HepG2 (cell line): ENCODE results near the gene SLC12A3. TPM values are rescaled to one million over a fixed set of nuclear protein-coding genes. Genes with fewer than 3 reads are reported as not detected.

Experiments used
- ELF3 ChIP-seq: IDR thresholded peaks from 2 replicates; pipeline ENCODE4 v1.6.1; 2016; ENCODE audit warnings: missing genetic modification reagents, missing compliant biosample characterization
- IRX3 ChIP-seq: sonication (generic); formaldehyde crosslinking; IDR thresholded peaks from 2 replicates; pipeline ENCODE4 v1.8.1; 2023; ENCODE audit warnings: mild to moderate bottlenecking, low read depth, missing genetic modification reagents, borderline replicate concordance
- JUNB ChIP-seq: sonication (generic); formaldehyde crosslinking; IDR thresholded peaks from 2 replicates; pipeline ENCODE4 v1.8.0; 2022; ENCODE audit warnings: missing genetic modification reagents, mild to moderate bottlenecking, borderline replicate concordance
- KAT8 ChIP-seq: IDR thresholded peaks from 2 replicates; pipeline ENCODE4 v1.6.1; 2016; ENCODE audit warnings: missing genetic modification reagents, missing compliant biosample characterization
- MED1 ChIP-seq: sonication (generic); formaldehyde crosslinking; IDR thresholded peaks from 2 replicates; pipeline ENCODE4 v1.4.0; 2020; ENCODE audit warnings: missing genetic modification reagents
- NFE2L2 ChIP-seq: fragments of 150-350 bp; IDR thresholded peaks from 2 replicates; pipeline ENCODE4 v1.6.1; 2014; ENCODE audit warnings: low read length
- NFKB2 ChIP-seq: sonication (generic); formaldehyde crosslinking; IDR thresholded peaks from 2 replicates; pipeline ENCODE4 v1.4.0; 2020; ENCODE audit warnings: missing genetic modification reagents, borderline replicate concordance
- NR2F6 ChIP-seq, 2 experiments: IDR thresholded peaks; 2 replicates each; pipeline ENCODE4 v1.6.1; 2016; ENCODE audit warnings: antibody characterized with exemption in 1 of 2, mild to moderate bottlenecking in 1 of 2
- POLR2AphosphoS2 ChIP-seq: IDR thresholded peaks from 2 replicates; pipeline ENCODE4 v1.6.1; 2011; ENCODE audit warnings: low read depth, low read length, improper control_type of control experiment
- RCOR2 ChIP-seq: IDR thresholded peaks from 2 replicates; pipeline ENCODE4 v1.6.1; 2016; ENCODE audit warnings: missing biosample characterization, missing genetic modification reagents
- RXRB ChIP-seq: IDR thresholded peaks from 2 replicates; pipeline ENCODE4 v1.6.1; 2016; ENCODE audit warnings: borderline replicate concordance, missing genetic modification reagents, missing compliant biosample characterization
- SMC3 ChIP-seq: IDR thresholded peaks from 2 replicates; pipeline ENCODE4 v1.6.1; 2011; ENCODE audit warnings: low read length, improper control_type of control experiment
- SRSF1 ChIP-seq: fragments of 200-400 bp; formaldehyde crosslinking; optimal IDR thresholded peaks from 2 replicates; pipeline ENCODE3; 2017; ENCODE audit warnings: mild to moderate bottlenecking, low read depth, low read length, moderate library complexity
- ZBTB20 ChIP-seq: sonication (generic); formaldehyde crosslinking; IDR thresholded peaks from 2 replicates; pipeline ENCODE4 v1.8.1; 2023; ENCODE audit warnings: missing genetic modification reagents, low read depth, mild to moderate bottlenecking, borderline replicate concordance
- ZFP37 ChIP-seq: sonication (generic); formaldehyde crosslinking; IDR thresholded peaks from 2 replicates; pipeline ENCODE4 v1.4.0; 2020; ENCODE audit warnings: missing genetic modification reagents, borderline replicate concordance
- ZNF33B ChIP-seq: sonication (generic); formaldehyde crosslinking; IDR thresholded peaks from 2 replicates; pipeline ENCODE4 v1.5.1; 2020; ENCODE audit warnings: mild to moderate bottlenecking, missing genetic modification reagents
- ZNF552 ChIP-seq: sonication (generic); formaldehyde crosslinking; IDR thresholded peaks from 2 replicates; pipeline ENCODE4 v1.9.0; 2022; ENCODE audit warnings: missing genetic modification reagents, mild to moderate bottlenecking, borderline replicate concordance
- ZNF619 ChIP-seq: sonication (generic); formaldehyde crosslinking; IDR thresholded peaks from 2 replicates; pipeline ENCODE4 v1.4.0; 2020; ENCODE audit warnings: mild to moderate bottlenecking, missing genetic modification reagents
- ZNF629 ChIP-seq: sonication (generic); formaldehyde crosslinking; conservative IDR thresholded peaks from 2 replicates; pipeline ENCODE4 v1.5.0; 2020; ENCODE audit warnings: missing genetic modification reagents
- ZNF670 ChIP-seq: sonication (generic); formaldehyde crosslinking; IDR thresholded peaks from 2 replicates; pipeline ENCODE4 v1.8.0; 2022; ENCODE audit warnings: mild to moderate bottlenecking, missing genetic modification reagents, borderline replicate concordance
- ZZZ3 ChIP-seq: sonication (generic); formaldehyde crosslinking; IDR thresholded peaks from 2 replicates; pipeline ENCODE4 v1.4.0; 2020; ENCODE audit warnings: missing genetic modification reagents, mild to moderate bottlenecking, borderline replicate concordance
- polyA plus RNA-seq, 8 experiments: library from polyadenylated mRNA; depleted of rRNA in 3 of 8; stranded (reverse) in 7 of 8; unstranded in 1 of 8; fragments of >200 nt; fragmentation: Illumina TruSeq in 4 of 8; extraction: Trizol in 4 of 8; gene quantifications; 2 replicates each; pipeline versions ENCODE4 v1.2.1 to v1.2.3, GENCODE V29; 2011 to 2016; ENCODE audit warnings: low read depth in 4 of 8, missing spikeins in 1 of 8, mixed read lengths in 1 of 8; ENCODE audit not compliant: insufficient read depth in 1 of 8
- total RNA-seq, 5 experiments: library from RNA; depleted of rRNA; stranded (reverse); fragments of >200 nt; fragmentation: Illumina TruSeq; extraction: Trizol; gene quantifications; 2 replicates each; pipeline ENCODE4 v1.2.3, GENCODE V29; 2016; ENCODE audit warnings: low read depth in 1 of 5
- TF ChIP-seq, protein P1 (sequence below): sonication (generic); formaldehyde crosslinking; conservative IDR thresholded peaks from 2 replicates; pipeline ENCODE4 v1.5.0; 2020; ENCODE audit warnings: missing genetic modification reagents
- TF ChIP-seq, protein P2 (sequence below): sonication (generic); formaldehyde crosslinking; IDR thresholded peaks from 2 replicates; pipeline ENCODE4 v1.4.0; 2020; ENCODE audit warnings: missing genetic modification reagents, low read depth, mild to moderate bottlenecking, borderline replicate concordance
- TF ChIP-seq, protein P3 (sequence below): sonication (generic); formaldehyde crosslinking; IDR thresholded peaks from 2 replicates; pipeline ENCODE4 v1.4.0; 2020; ENCODE audit warnings: missing genetic modification reagents
- TF ChIP-seq, protein P4 (sequence below): sonication (generic); formaldehyde crosslinking; IDR thresholded peaks from 2 replicates; pipeline ENCODE4 v1.5.0; 2020; ENCODE audit warnings: missing genetic modification reagents

SLC12A3 gene
- total and polyA plus RNA-seq, 2 of the 13 experiments (the other 11 are each of a cell fraction or from before 2014, with no cell fraction given): 6.2 TPM; not detected in 1

DNA sequence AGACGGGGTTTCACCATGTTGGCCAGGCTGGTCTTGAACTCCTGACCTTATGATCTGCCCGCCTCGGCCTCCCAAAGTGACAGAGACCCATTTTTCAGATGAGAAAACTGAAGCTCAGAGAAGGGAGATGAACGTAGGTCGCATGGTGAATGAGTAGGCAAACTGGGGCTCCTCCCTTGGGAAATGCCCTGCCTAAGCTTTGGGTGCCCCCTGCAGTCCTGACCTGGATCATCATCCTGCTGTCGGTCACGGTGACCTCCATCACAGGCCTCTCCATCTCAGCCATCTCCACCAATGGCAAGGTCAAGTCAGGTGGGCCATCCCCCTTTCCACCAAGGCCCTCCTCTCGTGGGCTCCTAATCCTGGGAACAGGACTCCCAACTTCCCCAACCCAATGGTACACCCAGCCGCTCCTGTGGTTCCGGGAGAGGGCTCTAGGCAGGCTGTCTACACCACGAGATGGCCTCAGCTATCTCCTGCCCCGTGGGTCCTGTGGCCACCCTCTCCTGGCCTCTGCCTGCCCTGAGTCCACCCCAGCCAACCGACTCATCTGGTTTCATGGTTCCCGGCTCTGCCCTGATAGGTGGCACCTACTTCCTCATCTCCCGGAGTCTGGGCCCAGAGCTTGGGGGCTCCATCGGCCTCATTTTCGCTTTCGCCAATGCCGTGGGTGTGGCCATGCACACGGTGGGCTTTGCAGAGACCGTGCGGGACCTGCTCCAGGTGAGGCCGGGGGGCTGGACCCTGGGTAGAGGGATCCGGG is 4.7 kb downstream of the SLC12A3 start (continued):
- TF ChIP-seq, protein P1, sequence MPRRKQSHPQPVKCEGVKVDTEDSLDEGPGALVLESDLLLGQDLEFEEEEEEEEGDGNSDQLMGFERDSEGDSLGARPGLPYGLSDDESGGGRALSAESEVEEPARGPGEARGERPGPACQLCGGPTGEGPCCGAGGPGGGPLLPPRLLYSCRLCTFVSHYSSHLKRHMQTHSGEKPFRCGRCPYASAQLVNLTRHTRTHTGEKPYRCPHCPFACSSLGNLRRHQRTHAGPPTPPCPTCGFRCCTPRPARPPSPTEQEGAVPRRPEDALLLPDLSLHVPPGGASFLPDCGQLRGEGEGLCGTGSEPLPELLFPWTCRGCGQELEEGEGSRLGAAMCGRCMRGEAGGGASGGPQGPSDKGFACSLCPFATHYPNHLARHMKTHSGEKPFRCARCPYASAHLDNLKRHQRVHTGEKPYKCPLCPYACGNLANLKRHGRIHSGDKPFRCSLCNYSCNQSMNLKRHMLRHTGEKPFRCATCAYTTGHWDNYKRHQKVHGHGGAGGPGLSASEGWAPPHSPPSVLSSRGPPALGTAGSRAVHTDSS (CRISPR knock-in tag): no peak
- TF ChIP-seq ZZZ3 (CRISPR knock-in tag) (peak; percentile 10; the same call in 1 of the 2 replicates), ZFP37 (CRISPR knock-in tag) (0 out of 2 replicates have a peak, but pooled peaks have one; percentile 60), RCOR2 (CRISPR knock-in tag) (peak; percentile 78; the same call in 1 of the 2 replicates), KAT8 (CRISPR knock-in tag) (peak; percentile 38; the same call in 1 of the 2 replicates), SRSF1 (no peak), RXRB (CRISPR knock-in tag) (peak; percentile 44; the same call in 1 of the 2 replicates), JUNB (CRISPR knock-in tag) (no peak), ZNF670 (CRISPR knock-in tag) (no peak), ZNF552 (CRISPR knock-in tag) (no peak), ZBTB20 (no peak), SMC3 (peak; percentile 87), NFKB2 (CRISPR knock-in tag) (peak; percentile 83; the same call in 1 of the 2 replicates), MED1 (CRISPR knock-in tag) (peak; percentile 37; the same call in 1 of the 2 replicates), ELF3 (CRISPR knock-in tag) (peak; percentile 49; the same call in 1 of the 2 replicates), POLR2AphosphoS2 (no peak), ZNF33B (0 out of 2 replicates have a peak, but pooled peaks have one; percentile 59), NR2F6 (IDR thresholded peaks at IDR 0.05) (no peak), NR2F6 (CRISPR knock-in tag; IDR thresholded peaks at IDR 0.05) (peak; percentile 58; the same call in 1 of the 2 replicates), ZNF629 (CRISPR knock-in tag) (peak; percentile 99), IRX3 (CRISPR knock-in tag) (no peak), ZNF619 (CRISPR knock-in tag) (no peak), NFE2L2 (peak; percentile 42; the same call in 1 of the 2 replicates)
- TF ChIP-seq, protein P2, sequence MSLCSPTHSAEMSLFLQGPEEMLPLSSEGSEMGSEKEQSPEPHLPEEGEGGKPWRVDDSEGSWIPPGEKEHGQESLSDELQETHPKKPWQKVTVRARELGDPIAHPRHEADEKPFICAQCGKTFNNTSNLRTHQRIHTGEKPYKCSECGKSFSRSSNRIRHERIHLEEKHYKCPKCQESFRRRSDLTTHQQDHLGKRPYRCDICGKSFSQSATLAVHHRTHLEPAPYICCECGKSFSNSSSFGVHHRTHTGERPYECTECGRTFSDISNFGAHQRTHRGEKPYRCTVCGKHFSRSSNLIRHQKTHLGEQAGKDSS: no peak
- TF ChIP-seq, protein P3, sequence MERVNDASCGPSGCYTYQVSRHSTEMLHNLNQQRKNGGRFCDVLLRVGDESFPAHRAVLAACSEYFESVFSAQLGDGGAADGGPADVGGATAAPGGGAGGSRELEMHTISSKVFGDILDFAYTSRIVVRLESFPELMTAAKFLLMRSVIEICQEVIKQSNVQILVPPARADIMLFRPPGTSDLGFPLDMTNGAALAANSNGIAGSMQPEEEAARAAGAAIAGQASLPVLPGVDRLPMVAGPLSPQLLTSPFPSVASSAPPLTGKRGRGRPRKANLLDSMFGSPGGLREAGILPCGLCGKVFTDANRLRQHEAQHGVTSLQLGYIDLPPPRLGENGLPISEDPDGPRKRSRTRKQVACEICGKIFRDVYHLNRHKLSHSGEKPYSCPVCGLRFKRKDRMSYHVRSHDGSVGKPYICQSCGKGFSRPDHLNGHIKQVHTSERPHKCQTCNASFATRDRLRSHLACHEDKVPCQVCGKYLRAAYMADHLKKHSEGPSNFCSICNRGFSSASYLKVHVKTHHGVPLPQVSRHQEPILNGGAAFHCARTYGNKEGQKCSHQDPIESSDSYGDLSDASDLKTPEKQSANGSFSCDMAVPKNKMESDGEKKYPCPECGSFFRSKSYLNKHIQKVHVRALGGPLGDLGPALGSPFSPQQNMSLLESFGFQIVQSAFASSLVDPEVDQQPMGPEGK (CRISPR knock-in tag): no peak
- TF ChIP-seq, protein P4, sequence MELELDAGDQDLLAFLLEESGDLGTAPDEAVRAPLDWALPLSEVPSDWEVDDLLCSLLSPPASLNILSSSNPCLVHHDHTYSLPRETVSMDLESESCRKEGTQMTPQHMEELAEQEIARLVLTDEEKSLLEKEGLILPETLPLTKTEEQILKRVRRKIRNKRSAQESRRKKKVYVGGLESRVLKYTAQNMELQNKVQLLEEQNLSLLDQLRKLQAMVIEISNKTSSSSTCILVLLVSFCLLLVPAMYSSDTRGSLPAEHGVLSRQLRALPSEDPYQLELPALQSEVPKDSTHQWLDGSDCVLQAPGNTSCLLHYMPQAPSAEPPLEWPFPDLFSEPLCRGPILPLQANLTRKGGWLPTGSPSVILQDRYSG (CRISPR knock-in tag): 0 out of 2 replicates have a peak, but pooled peaks have one; percentile 30
